GM19395 (cell line): ENCODE data around the gene UBAP1L.

Experiments used
- ATAC-seq: cut with Tn5 transposase; IDR thresholded peaks from one replicate; pipeline ENCODE4 v1.9.1; 2021; ENCODE audit warnings: mild to moderate bottlenecking, moderate library complexity; ENCODE audit not compliant: unreplicated experiment

Gene UBAP1L

DNA sequence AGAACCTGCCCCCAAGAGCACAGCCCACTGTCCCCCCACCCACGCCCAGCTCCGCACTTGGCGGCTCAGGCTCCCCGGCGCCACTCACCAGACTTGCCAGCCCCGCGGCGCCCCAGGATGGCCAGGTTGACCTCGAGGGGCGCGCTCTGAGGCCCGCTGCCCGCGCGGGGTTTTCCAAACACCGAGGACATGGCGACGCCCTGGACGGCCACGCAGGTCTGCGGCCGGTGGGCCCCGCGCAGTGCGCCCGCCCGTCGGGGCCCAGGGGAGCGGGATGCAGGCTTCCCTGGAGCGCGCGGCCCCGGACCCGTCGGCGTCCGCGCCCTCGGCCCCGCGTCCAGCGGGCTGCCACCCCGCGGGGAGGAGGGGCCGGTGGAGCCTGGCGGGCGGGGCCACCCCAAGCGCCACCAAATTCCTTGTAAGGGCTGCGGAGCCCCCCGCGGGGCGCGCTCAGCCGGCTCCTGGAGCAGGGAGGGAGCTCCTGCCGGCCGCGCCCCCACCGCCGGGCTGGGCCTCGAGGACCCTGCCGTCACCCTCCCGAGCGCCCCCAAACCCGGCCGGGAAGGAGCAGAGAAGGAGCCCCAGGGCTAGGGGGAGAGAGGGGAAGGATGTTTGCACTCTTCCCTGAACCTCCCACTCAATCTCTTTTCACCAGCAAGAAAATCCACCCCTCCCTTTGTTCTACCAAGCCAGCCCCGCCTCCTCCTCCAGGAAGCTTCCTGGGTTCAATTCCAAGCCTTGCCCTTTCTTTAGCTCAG, 47.2 kb downstream of the UBAP1L start, which contains the start of gene RASL12:
TSS of gene RASL12 (minus strand) at position 347 of the 758 bp plus-strand sequence. CDS start at position 191, 156 bp downstream.
- ATAC-seq, result no peak

DNA sequence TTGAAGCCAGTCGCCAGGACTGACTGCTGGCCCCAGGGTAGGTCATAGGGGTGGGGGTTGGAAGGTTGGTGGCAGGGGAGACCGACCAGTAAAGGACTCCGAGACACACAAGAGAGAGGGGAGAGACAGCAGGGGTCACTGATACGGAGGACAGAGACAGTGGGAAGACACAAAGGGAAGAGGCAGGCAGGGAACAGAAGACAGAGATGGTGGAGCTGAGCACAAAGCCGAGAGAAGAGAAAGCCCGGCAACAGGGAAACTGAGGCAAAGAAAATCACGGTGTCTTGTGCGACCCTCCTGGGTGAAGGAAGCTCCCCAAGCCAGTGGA, 47.7 kb downstream of the UBAP1L start:
- no peak for ATAC-seq

DNA sequence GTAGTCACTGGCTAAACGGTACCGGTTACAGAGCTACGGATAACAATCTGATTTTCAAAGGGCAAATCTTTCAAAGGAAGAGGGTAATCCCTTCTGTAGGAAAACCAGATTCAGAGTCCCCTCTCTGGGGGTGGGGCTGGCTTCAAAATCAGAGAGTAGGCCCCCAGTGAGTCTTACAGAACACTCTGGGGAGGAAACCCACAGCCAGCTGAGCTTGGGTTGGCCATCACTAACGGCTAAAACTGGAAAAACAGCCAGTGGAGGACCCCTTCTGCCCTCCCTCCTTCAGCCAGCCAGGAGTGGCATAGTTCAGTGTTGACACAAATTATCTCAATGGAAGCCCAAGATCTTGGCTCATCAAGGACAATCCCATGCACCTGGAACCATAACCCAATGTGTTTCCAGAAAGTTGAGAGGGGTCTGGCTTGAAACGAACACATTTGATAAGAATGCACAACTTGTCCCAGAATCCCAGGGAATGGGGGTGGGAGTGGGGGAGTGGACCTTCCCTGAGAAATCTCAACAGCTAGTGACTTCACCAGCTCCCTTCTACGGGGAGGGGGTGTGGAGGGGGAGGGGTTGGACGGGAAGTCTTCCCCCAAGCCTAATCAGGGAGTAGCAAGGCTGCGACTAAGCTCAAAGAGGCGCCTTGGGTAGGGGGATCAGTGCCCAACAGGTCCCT, 48.2 kb downstream of the UBAP1L start:
- no peak for ATAC-seq

DNA sequence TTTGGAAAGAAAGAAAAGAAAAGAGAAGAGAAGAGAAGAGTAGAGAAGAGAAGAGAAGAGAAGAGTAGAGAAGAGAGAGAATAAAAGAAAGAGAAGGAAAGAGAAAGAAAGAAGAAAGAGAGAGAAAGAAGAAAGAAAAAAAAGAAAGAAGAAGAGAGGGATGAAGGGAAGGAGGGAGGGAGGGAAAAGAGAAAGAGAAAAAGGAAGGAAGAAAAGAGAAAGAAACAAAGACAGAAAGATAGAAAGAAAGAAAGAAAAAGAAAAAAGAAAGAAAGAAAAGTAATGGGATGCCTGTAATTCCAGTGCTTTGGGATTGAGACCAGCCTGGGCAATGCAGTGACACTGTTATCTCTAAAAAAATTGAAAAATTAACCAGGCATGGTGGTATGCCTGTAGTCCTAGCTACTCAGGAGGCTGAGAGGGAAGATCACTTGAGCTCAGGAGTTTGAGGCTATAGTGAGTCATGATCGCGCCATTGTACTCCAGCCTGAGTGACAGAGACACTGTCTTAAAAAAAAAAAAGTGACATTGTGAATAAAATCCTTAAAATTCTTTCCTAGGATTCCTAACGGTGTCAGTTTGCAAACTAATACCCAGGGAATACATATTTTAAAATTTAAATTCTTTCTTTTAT, 48.9 kb downstream of the UBAP1L start:
- ATAC-seq, result no peak

DNA sequence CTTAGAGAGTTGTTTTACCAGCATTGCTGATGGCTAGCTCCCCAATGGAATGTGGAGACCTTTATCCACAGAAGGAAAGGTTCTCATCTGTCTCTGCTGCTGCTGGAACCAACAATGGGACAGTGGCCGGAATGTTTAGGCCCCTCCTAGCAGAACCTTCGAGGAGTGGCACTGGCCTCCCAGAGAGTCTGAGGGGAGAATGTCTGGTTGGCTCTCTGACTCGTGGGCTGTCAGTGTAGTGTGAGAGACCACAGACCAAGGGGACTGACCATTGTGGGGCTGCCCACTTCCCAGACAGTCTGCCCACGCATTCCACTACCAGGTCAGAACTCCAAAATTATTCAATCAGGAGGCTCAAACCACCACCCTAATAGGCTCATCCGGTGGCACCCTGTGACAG, 52.3 kb downstream of the UBAP1L start:
- ATAC-seq, result no peak

DNA sequence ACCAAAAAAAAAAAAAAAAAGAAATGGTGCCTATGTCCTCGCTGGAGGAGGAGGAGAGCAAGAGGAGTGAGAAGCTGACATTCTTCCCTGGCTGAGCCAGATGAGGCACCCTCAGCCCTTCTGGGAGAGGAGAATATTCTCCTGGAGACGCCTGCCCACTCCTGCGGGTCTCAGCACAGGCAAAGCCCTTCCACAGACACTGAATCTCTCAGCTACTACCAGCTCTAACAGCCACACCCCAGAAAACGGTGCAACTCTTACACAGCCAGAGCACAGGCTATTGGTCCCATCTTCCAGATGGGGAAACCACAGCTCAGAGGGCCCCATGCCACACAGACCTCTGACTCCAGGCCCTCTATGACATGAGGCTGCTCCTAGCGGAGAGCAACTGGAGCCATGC, 52.9 kb downstream of the UBAP1L start:
- no peak for ATAC-seq

DNA sequence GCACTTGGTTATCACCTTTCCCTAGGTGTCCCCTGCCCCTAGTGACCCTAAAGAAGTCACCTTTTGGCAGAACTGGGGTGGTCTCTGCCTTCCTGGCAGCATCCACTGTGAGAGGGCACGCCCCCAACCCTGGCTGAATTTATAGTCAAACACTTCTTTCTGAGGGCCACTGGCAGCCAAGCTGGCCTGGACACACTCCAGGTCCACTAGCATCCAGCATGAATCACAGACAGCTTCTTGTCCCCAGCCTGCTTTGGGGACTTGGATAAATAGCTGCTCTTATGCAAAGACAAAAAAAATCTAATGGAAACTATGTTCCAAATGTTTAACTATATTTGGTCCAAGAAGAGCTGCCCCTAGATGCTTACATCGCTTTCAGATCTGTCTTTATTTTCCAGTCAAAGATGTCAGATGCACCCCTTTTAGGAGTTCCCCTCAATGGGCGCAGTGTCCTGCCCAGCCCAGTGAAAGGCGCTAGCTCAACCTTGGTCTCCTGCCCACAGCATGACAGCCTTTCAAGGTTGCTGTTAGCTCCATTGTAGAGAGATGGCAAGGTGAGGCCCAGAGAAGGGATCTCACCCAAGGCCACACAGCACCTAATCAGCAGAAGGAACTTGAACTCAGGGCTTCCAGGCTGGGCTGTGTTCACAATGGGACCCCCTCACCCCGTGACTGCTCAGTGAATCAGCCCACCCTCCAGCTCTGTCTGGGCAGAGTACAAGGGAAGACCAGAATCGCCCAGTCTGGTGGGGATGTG, 54.2 kb downstream of the UBAP1L start:
- ATAC-seq, result no peak

DNA sequence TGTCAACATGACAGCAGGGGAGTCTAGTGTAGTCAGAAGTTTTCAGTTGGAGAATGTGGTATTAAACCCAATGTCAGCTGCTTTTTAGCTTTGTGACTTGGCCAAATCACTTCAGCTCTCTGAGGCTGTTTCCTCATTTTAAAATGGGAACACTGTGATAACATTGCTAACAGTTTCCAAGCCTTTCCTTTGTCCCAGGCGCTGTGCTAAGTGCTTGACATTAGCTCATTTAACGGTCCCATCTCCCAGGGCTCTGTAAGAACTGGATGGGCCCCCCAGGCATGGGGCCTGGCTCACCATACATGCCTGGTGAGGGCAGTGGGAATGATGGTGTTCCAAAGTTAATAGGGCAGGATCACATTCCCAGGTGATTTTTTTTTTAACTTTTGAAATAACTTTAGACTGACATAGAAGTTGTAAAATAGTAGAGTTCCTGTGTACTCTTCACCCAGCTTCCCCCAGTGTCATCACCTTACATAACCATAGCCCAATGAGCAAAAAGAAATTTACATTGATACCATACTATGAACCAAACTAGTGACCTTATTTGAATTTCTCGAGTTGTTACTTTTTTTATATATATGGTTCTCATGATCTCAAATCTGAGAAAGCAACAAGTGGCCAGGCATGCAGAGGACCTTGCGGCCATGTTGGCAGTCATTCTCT, 54.9 kb downstream of the UBAP1L start:
- no peak for ATAC-seq

DNA sequence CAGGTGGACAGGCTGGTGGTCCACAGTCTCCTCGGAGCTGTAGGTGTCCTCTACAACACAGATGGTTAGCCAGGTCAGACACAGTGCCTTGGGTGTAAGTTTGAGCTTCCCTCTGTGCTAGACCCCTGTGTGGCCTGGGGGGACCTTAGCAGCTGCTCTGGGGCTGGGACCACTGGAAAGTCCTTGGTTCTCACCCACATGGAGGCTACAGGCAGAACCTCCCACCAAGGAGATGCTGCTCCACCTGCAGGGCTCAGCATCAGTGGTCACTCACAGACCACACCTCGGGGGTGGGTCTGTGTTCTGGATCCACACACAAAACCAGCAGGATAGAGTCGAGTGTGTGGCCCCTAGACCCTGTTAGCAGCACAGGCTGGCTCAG, 55.6 kb downstream of the UBAP1L start:
- no peak for ATAC-seq

DNA sequence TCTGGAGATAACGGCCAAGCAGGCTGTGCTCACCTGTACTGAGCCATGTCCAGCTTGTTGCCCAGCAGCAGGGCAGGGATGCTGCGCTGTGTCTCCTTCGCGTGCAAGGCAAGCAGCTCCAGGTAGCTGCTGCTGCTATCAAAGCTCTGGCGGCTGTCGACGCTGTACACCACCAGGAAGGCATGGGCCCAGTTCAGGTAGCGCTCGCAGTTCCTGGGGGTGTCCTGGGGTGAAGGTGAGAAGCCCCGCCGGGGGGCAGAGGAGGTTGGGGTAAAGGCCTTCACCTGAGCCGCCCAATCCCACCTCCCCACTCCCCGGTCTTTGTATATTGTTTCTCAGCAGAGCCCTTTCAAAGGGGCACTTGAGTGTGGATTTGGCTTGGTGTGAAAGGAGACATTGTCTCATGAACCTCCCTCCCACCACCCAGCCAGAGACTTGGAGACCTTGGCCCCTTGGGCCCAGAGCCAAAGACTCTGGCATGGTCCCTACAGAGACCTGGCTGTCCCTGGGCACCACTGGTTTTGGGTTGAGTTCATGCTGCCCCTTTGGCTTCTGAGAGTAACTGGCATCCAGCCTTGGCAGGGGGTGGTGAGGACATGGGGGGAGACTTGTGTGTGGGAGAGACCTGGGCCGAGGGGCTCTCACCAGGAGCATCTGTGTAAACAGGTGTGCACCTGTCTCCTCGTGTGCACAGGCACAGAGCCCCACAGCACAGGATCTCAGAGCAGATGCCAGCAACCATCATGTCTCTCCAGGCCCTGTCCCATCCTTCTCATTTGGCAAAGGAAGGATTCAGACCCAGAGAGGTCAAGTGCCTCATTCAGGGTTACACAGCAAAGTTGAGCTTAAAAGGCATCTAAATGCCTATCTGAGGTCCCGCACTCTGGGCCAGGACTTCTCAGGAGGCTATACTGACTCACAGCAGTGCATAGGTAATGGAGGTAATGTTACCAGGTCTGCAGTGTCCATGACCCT, 56.3 kb downstream of the UBAP1L start:
- no peak for ATAC-seq

DNA sequence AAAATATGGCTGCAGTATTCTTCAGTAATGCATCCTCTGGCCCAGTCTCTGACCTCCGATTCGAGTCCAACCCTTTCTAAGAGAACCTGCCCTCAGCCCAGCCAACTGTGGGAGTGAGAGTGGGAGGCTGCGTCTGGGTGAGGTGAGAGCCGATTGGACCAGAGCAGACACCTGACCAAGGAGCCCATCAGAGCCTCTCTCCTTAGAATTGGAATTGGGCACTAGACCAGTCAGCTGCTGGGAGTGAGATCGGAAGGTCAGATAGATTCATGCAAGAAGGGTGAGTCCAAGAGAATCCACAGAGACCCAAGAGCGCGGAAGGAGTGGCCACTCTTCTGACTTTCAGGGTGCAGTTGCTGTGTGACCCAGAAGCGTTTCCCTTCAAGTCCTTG, 57.5 kb downstream of the UBAP1L start:
- ATAC-seq, result no peak

DNA sequence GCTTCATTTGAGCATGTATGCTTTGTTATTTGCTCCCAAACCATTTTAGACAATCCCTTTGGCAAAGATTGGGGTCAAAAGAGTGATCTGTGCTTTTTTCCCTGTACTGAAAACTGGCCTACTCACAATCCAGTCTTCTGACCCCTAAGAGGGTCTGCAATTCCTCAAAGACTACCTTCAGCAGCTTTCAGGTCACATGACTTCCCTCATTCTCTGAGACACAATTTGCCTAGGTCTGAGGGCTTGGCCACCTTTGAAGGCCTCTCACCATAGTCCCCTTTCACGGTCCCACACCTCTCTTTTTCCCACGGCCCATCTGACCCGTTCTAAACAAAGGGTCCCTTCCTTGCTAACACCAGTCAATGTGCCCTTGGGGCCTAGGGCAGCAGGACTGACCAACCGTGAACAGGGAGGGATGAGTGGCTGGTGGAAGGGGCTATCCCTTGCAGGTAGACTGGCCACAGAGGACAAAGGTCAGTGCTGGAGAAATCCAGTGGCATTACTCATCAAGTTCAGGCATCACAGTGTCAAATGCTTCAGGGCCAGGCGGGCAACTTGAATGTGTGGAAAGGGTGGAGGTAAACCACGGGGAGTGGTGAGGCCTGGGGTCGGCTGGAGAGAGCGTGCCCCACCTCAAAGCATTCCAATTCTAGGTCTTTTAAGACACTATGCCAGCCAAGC, 58.0 kb downstream of the UBAP1L start:
- ATAC-seq, result no peak

DNA sequence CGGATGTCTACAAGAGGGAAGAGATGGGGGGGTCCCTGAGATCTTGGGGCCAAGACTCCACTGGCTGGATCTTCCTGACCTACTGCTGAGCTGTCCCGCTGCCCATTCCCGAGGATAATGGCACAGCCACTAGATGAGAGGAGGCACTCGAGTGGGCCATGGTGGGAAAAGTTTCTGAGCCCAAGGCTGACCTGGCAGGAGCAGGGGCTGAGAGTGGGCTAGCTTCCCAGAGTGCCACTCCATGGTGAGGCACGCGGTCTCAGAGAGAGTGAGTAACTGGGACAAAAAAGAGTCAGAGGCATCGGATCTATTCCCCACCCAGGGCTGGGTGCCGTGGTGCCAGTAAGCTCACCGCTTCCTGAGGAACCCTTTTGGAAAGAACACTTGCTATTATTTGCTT, 58.9 kb downstream of the UBAP1L start:
- no peak for ATAC-seq

DNA sequence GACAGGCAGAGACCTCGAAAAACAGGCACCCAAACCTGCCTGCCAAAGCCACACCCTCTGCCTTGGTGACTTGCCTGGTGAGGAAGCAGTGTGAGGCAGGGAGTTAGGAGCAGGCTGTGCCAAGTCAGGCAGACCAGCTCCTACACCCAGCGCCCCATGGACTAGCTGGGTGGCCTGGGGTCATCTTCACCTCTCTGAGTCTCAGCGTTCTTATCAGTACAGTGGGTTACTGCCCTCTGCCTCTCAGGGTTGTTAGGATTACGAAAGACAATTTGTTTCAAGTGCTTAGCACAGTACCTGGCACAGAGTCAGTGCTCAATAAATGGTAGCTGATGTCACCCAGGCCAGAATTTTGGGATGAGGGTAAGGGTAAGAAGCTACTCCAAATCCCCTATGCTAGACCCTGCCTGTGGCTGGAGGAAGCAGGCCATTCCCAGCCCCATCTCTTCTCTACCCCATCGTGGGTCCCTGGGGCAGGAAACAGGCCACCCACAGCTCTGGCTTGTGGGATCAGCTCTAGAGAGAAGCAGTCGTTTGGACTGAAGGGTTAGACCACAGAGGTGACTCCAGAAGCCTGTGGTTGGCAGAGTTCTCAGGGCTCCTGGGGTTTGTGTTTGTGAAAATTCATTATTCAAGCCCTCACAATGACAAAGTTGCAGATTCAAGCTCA, 59.7 kb downstream of the UBAP1L start:
- ATAC-seq, result no peak

DNA sequence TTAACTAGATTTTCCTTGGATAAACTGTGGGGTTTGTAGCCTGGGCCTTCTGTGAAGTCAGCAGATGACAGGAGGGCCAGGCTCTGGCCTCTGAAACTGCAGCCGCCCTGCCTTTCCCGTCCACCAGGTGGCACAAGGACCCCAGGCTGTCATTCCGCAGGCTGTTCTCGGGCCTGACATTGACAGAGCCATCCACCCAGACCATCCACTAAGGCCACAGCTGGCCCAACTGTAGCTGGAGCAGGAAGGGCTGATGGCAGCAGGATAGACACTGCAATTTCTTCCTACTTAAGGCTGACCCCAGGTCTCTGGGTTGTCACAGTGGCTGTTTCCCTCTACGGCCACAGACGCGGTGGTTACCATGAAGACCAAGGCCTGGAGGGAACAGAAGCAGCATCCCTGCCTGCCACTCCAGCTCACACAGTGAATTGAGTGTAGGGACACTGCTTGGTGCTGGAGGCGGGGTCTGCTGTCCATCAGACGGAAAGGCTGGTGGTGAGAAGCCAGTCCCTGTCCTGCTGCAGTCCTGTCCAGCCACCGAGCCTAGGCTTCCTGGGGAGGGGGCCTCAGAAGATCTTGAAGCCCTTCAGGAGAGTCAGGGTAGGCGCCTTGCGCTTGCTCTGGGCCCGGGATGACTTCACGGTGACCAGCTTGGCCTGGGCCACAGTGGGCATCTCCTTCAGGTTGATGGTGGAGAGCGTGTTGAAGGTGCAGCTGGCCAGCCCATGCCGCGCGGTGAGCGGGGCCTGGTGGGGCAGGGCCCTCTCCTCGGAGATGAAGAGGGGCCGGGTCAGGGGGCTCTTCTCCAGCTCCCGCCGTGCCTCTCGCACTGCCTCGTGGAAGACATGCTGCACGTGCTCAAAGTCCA, 60.4 kb downstream of the UBAP1L start:
- ATAC-seq, result no peak

DNA sequence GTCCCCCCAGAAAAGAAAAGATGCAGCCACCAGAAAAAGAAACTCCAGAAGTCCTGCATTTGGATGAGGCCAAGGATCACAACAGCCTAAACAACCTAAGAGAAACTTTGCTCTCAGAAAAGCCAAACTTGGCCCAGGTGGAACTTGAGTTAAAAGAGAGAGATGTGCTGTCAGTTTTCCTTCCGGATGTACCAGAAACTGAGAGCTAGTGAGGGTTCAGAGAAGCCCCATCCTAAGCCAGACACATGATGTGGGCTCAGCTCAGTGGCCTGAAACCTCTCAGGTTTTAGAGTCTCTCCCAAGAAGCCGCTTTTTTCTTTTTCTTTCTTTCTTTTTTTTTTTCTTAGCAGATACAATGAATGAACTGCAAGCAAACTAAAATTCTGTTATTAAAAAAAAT, 62.0 kb downstream of the UBAP1L start:
- no peak for ATAC-seq

DNA sequence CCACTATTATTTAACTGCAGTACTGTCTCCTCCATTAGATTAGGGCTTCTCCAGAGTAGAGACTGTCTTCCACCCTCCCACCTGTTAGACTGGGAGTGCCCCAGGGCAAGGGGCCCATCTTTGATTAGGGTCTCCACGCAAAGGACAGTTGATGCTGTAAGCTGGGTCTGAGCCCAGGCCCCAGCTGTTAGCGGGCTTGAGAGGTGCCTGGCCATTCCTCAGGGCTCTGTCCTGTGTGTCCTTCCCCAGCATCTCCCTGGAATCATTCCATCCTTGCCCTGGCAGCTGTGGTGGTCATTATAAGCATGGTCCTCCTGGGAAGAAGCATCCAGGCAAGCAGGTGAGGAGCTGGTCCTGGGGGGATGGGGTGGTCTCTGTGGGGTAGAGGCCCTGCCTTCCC, 63.7 kb downstream of the UBAP1L start:
- no peak for ATAC-seq

DNA sequence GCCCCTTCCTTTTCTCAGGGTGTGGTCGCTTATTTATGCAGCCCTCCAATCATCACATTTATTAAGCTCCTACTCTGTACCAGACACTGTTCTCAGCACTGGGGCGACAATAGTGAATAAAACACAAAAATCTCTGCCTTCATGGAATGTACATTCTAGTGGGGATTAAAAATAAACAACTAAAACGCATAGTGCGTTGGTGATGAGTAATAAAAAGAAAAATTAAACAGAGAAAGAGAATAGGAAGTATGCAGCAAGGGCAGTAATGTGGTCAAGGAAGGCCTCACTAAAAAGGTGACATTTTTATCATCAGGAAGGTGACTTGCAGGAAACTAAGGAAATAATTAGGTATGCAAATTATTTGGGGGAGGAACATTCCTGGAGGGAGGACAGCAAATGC, 64.7 kb downstream of the UBAP1L start:
- no peak for ATAC-seq
